AG04449 (cell line): ENCODE data around the gene BRINP3.

Experiments used
- CTCF ChIA-PET: fragments of 350-600 bp; formaldehyde crosslinking; extraction: SDS; loops from one replicate; lab custom pipeline; 2021; ENCODE audit warnings: antibody characterized with exemption; lab: Yijun Ruan, JAX
- POLR2A ChIA-PET: fragments of 400-600, 350-600 bp; formaldehyde crosslinking; extraction: SDS; loops from one replicate; lab custom pipeline; 2020; ENCODE audit warnings: antibody characterized with exemption, inconsistent platforms; lab: Yijun Ruan, JAX
- DNase-seq: peaks from one replicate; pipeline ENCODE4 v3.0.0-alpha.2; 2010; ENCODE audit warnings: low read depth, low spot score
- H3K4me3 ChIP-seq: 2 replicates; pipeline ENCODE4 v1.5.1; 2011; ENCODE audit warnings: low read depth, mild to moderate bottlenecking, control low read depth, low read length
- TF ChIP-seq, protein P1 (sequence below): IDR thresholded peaks from one replicate; pipeline ENCODE4 v1.5.1; 2011; ENCODE audit warnings: mild to moderate bottlenecking, moderate library complexity, low read length, control low read depth, inconsistent platforms; ENCODE audit not compliant: insufficient read depth; ENCODE audit errors: missing control alignments

BRINP3 gene

GRCh38 chr1:190403402-190403801 lies 74.3 kb downstream of the BRINP3 start:
- ChIA-PET POLR2A (no interaction called here), CTCF (no interaction called here)
- H3K4me3 ChIP-seq, result no peak overlapping the region
- DNase-seq, result no peak
- TF ChIP-seq, protein P1, sequence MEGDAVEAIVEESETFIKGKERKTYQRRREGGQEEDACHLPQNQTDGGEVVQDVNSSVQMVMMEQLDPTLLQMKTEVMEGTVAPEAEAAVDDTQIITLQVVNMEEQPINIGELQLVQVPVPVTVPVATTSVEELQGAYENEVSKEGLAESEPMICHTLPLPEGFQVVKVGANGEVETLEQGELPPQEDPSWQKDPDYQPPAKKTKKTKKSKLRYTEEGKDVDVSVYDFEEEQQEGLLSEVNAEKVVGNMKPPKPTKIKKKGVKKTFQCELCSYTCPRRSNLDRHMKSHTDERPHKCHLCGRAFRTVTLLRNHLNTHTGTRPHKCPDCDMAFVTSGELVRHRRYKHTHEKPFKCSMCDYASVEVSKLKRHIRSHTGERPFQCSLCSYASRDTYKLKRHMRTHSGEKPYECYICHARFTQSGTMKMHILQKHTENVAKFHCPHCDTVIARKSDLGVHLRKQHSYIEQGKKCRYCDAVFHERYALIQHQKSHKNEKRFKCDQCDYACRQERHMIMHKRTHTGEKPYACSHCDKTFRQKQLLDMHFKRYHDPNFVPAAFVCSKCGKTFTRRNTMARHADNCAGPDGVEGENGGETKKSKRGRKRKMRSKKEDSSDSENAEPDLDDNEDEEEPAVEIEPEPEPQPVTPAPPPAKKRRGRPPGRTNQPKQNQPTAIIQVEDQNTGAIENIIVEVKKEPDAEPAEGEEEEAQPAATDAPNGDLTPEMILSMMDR, result no peak

GRCh38 chr1:190399233-190399632 lies 78.4 kb downstream of the BRINP3 start:
- TF ChIP-seq, protein P1, result no peak
- POLR2A ChIA-PET, result no interaction called here
- no peak overlapping the region for H3K4me3 ChIP-seq
- no peak for DNase-seq
- CTCF ChIA-PET, result no interaction called here

DNA sequence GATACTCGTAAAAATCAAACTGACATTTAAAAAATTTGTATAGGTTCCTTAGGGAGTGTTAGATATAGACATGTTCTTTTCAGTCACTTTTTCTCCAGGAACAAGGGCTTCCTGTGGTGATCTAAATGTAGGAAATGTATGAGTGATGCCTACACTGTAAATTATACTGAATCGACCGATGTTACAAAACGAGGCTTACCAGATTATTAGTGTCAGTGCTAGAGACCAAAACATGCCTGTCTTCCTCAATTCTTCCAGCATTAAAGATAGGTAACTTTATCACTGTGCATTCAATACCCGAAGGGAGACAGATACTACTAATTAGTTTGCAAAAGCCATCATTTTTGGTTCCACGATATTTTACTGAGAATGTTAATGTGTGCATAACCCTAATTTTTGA lies 86.1 kb downstream of the BRINP3 start:
- POLR2A ChIA-PET, result no interaction called here
- no peak overlapping the region for H3K4me3 ChIP-seq
- CTCF ChIA-PET, result no interaction called here
- no peak for DNase-seq
- TF ChIP-seq, protein P1, result no peak

DNA sequence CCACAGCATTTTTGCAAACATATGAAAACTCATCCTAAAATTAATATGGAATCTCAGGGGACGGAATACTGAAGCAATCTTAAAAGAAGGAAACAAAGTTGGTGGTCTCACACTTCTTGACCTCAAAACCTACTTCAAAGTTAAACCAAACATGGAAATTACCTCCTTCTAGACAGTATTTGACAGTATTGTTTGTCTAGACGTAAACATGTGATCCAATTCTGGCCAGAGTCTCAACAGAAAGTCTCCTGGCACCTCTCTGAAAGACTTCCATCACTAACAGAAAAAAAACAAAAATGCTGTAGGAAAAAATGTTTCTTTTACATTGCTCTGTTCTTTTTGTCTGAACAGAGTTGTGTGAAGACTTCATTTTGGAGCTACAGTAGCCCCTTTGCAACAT lies 99.7 kb downstream of the BRINP3 start:
- H3K4me3 ChIP-seq, result no peak overlapping the region
- POLR2A ChIA-PET, result no interaction called here
- TF ChIP-seq, protein P1, result no peak
- CTCF ChIA-PET, result no interaction called here
- no peak for DNase-seq

DNA sequence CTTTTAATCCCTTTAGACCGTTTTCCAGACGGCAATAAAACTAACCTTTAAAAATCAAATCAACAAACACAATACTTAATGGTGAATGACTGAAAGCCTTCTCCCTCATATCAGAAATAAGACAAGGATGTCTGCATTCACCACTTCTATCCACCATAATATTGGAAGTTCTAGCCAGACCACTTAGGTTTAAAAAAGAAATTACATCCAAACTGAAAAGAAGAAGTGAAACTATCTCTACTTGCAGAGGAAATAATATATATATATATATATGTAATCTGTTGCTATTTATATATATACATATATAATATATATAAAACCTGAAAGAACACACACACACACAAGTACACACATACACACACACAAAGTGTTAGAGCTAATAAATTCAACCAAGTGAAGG lies 100.4 kb downstream of the BRINP3 start:
- no peak for DNase-seq
- TF ChIP-seq, protein P1, result no peak
- ChIA-PET CTCF (no interaction called here), POLR2A (no interaction called here)
- no peak overlapping the region for H3K4me3 ChIP-seq

- H3K4me3 ChIP-seq, result no peak overlapping the region
- ChIA-PET CTCF (interaction anchor here (1.1 kb wide), 1 partner anchor 9 kb away, joined by 3 read pairs; no protein-coding TSS in a partner anchor), POLR2A (no interaction called here)
- DNase-seq, result no peak
- TF ChIP-seq, protein P1, result no peak
These were observed 101.6 kb downstream of the BRINP3 start for GRCh38 chr1:190376044-190376443.
